ENCODE results near the gene TUBA3D.
"Not testable (repeated sequence)": the region's sequence is repeated elsewhere in the genome, so short reads cannot be mapped to it uniquely, and the experiment has no call there.

GRCh38 chr2:131528981-131529863 lies 53.3 kb downstream of the TUBA3D start:
- not testable (repeated sequence) for TF ChIP-seq CTCF (IDR thresholded peaks at IDR 0.05; ENCODE audit: borderline replicate concordance, extremely low read depth, low read length, poor library complexity, severe bottlenecking); EZH2 (IDR thresholded peaks at IDR 0.05; ENCODE audit: borderline replicate concordance, low read depth, low read length, severe bottlenecking)
